ENCODE data around the gene NDE1.

NDE1 gene

DNA sequence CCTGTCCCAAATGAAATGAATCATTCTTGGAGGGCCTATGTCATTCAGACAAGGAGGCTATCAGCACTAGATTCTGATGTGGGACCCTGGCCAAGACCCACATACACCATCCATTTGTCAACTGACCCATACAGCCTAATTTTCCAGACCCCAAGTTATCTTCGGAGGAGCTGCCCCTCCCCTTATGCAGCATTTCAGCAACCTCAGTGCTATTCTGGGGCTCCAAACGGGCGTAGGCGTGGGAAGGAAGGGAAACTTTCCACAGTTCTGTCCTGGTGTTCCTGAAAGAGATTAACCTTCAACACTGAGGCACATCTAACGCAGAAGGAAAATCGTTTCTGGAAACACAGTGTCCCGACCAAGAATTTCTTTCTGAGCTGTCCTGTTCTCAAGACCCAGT is 120.1 kb downstream of the NDE1 start:
- no peak for DNase-seq (ENCODE audit: low spot score)

DNA sequence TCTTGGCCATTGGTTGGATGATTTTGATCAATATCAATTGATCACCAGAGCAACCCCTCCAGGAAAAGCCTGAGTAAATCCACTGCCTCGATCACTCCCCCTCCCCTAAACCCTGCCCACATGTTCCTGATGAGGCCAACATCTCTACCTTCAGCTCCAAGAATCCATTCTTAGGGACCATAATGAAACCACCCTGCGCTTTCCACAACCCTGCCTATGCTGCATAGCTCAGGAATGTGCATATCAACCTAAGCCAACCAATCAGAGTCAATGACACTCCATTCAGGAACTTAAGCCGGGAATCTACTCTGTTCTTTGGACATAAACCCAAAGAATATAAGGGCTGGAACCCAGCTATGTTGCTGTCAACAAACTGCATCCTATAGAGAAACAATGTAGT is 120.5 kb downstream of the NDE1 start:
- DNase-seq (ENCODE audit: low spot score): no peak

GRCh38 chr16:15771694-15772093 is 121.6 kb downstream of the NDE1 start:
- DNase-seq (ENCODE audit: low spot score): no peak

GRCh38 chr16:15772579-15773293 is 122.7 kb downstream of the NDE1 start:
- DNase-seq (ENCODE audit: low spot score): no peak

DNA sequence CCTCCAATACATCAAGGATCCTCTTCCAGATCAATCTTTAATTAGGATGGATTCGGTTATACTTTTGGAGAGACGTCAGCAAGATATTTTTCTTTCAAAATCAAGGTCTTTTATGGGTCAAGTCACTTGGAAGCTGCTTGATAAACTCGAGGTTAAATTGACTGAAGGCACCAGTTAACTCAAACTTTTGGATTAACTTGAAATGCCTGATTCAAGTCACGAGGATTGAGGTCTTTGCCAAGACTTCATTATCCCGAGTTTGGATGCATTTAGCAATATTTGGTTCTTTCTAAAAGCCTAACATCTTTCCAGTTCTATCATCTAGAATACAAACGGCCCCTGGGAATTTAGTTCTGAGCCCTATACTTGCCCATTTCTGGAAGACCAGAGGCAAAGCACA is 123.9 kb downstream of the NDE1 start:
- DNase-seq (ENCODE audit: low spot score): no peak

GRCh38 chr16:15775209-15775608 is 125.2 kb downstream of the NDE1 start:
- DNase-seq (ENCODE audit: low spot score): peak; percentile 42

DNA sequence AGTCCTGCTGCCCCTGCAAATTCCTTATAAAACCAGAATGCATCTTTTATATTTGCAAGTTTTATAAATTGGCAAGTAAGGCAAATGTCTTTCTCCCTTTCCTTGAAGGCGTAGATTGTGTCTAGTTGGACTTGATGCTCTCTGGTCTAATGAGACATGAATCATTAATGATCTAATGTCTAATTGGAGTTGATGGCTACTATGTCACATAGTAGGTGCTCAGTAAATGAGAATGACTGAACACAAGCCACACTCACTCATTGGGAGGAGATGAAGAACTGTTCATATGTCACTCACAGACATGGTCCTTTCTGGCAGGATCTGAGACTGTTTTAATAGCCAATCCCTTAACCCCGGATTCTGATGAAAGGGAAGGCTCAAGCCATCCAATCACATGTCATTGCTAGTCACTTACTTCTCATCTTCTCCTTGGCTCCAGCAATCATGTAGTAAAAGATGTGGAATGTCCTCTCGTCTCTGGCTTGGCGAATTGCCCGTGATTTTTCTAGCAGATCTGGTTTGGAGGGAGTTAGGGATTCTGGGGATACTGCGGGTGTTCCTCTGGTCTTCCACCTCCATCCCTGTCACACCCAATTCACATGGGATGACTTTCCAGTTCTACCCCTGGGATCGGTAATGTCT is 125.7 kb downstream of the NDE1 start:
- no peak for DNase-seq (ENCODE audit: low spot score)
